ENCODE measurements around the gene IGSF21. TPM values are rescaled to one million over a fixed set of nuclear protein-coding genes. Genes with fewer than 3 reads are reported as not detected.

The IGSF21 gene
- total and polyA plus RNA-seq, 5 donors from 2014 or later, result not detected

- Mint-ChIP-seq H3K27ac (no peak overlapping the region), H3K27me3 (no peaks in the 10 kb centered on the region)
- no peak overlapping the region for H3K27ac ChIP-seq (ENCODE audit: insufficient read depth, low read length, poor library complexity, severe bottlenecking)
Measured at GRCh38 chr1:18319099-18319498, 211.5 kb downstream of the IGSF21 start.

GRCh38 chr1:18320051-18320450 is 212.5 kb downstream of the IGSF21 start:
- H3K9me3 Mint-ChIP-seq, result peaks cover 0 to 1% (median 0%) of the 10 kb centered on the region in 7 donors
- no peaks in the 10 kb centered on the region for H3K4me1 Mint-ChIP-seq
- Histone ChIP-seq H3K27ac (ENCODE audit: insufficient read depth, low read length, poor library complexity, severe bottlenecking) (no peak overlapping the region), H3K36me3 (ENCODE audit: control insufficient read depth, insufficient read depth, low read length) (no peaks in the 10 kb centered on the region), H3K9me3 (ENCODE audit: control insufficient read depth in 2 of 2, low read length in 2 of 2) (no peaks in the 10 kb centered on the region), H3K4me1 (ENCODE audit: control insufficient read depth, insufficient read depth, low read length, poor library complexity, severe bottlenecking) (no peaks in the 10 kb centered on the region), H3K4me3 (ENCODE audit: low read depth, low read length) (no peak overlapping the region), H3K27me3 (ENCODE audit: control insufficient read depth, insufficient read depth, low read length) (no peaks in the 10 kb centered on the region)
- DNase-seq (no peak), ATAC-seq (ENCODE audit: low read depth in 2 of 2) (no peak)
- no peaks in the 10 kb centered on the region for H3K36me3 Mint-ChIP-seq
- H3K27me3 Mint-ChIP-seq, result no peaks in the 10 kb centered on the region
- no peak overlapping the region for H3K4me3 Mint-ChIP-seq
- no peak overlapping the region for H3K27ac Mint-ChIP-seq

More at GRCh38 chr1:18319099-18319498, 211.5 kb downstream of the IGSF21 start:
- Mint-ChIP-seq H3K4me3 (no peak overlapping the region), H3K36me3 (no peaks in the 10 kb centered on the region), H3K9me3 (peaks cover 0 to 2% (median 0%) of the 10 kb centered on the region in 7 donors), H3K4me1 (no peaks in the 10 kb centered on the region)
- Histone ChIP-seq H3K4me1 (ENCODE audit: control insufficient read depth, insufficient read depth, low read length, poor library complexity, severe bottlenecking) (no peaks in the 10 kb centered on the region), H3K9me3 (ENCODE audit: control insufficient read depth in 2 of 2, low read length in 2 of 2) (no peaks in the 10 kb centered on the region), H3K27me3 (ENCODE audit: control insufficient read depth, insufficient read depth, low read length) (no peaks in the 10 kb centered on the region), H3K4me3 (ENCODE audit: low read depth, low read length) (no peak overlapping the region), H3K36me3 (ENCODE audit: control insufficient read depth, insufficient read depth, low read length) (no peaks in the 10 kb centered on the region)
- ATAC-seq (ENCODE audit: low read depth in 2 of 2) (no peak), DNase-seq (no peak)

- H3K4me1 ChIP-seq (ENCODE audit: control insufficient read depth, insufficient read depth, low read length, poor library complexity, severe bottlenecking), result no peaks in the 10 kb centered on the region
- no peak overlapping the region for H3K27ac ChIP-seq (ENCODE audit: insufficient read depth, low read length, poor library complexity, severe bottlenecking)
- H3K9me3 ChIP-seq (ENCODE audit: control insufficient read depth in 2 of 2, low read length in 2 of 2), result no peaks in the 10 kb centered on the region
- no peak overlapping the region for H3K27ac Mint-ChIP-seq
- DNase-seq (no peak), ATAC-seq (ENCODE audit: low read depth in 2 of 2) (no peak)
- no peak overlapping the region for H3K4me3 Mint-ChIP-seq
- H3K36me3 Mint-ChIP-seq, result no peaks in the 10 kb centered on the region
- H3K9me3 Mint-ChIP-seq, result no peaks in the 10 kb centered on the region
- no peaks in the 10 kb centered on the region for H3K36me3 ChIP-seq (ENCODE audit: control insufficient read depth, insufficient read depth, low read length)
- H3K4me1 Mint-ChIP-seq, result no peaks in the 10 kb centered on the region
- H3K4me3 ChIP-seq (ENCODE audit: low read depth, low read length), result no peak overlapping the region
- H3K27me3 Mint-ChIP-seq, result no peaks in the 10 kb centered on the region
- H3K27me3 ChIP-seq (ENCODE audit: control insufficient read depth, insufficient read depth, low read length), result no peaks in the 10 kb centered on the region
Measured at GRCh38 chr1:18322368-18323032, 214.9 kb downstream of the IGSF21 start.

- Mint-ChIP-seq H3K27ac (no peak overlapping the region), H3K4me1 (no peaks in the 10 kb centered on the region), H3K9me3 (no peaks in the 10 kb centered on the region), H3K4me3 (no peak overlapping the region), H3K36me3 (no peaks in the 10 kb centered on the region), H3K27me3 (no peaks in the 10 kb centered on the region)
- Histone ChIP-seq H3K27ac (ENCODE audit: insufficient read depth, low read length, poor library complexity, severe bottlenecking) (no peak overlapping the region), H3K9me3 (ENCODE audit: control insufficient read depth in 2 of 2, low read length in 2 of 2) (no peaks in the 10 kb centered on the region), H3K27me3 (ENCODE audit: control insufficient read depth, insufficient read depth, low read length) (no peaks in the 10 kb centered on the region), H3K4me3 (ENCODE audit: low read depth, low read length) (no peak overlapping the region), H3K4me1 (ENCODE audit: control insufficient read depth, insufficient read depth, low read length, poor library complexity, severe bottlenecking) (no peaks in the 10 kb centered on the region), H3K36me3 (ENCODE audit: control insufficient read depth, insufficient read depth, low read length) (no peaks in the 10 kb centered on the region)
- DNase-seq (no peak), ATAC-seq (ENCODE audit: low read depth in 2 of 2) (no peak)
Measured at GRCh38 chr1:18323259-18323658, 215.7 kb downstream of the IGSF21 start.

- no peaks in the 10 kb centered on the region for H3K36me3 ChIP-seq (ENCODE audit: control insufficient read depth, insufficient read depth, low read length)
- H3K4me3 ChIP-seq (ENCODE audit: low read depth, low read length), result no peak overlapping the region
- Mint-ChIP-seq H3K36me3 (no peaks in the 10 kb centered on the region), H3K9me3 (no peaks in the 10 kb centered on the region), H3K4me3 (no peak overlapping the region), H3K4me1 (no peaks in the 10 kb centered on the region), H3K27ac (no peak overlapping the region), H3K27me3 (no peaks in the 10 kb centered on the region)
- no peaks in the 10 kb centered on the region for H3K27me3 ChIP-seq (ENCODE audit: control insufficient read depth, insufficient read depth, low read length)
- ATAC-seq (ENCODE audit: low read depth in 2 of 2), result no peak
- DNase-seq, result no peak
- H3K4me1 ChIP-seq (ENCODE audit: control insufficient read depth, insufficient read depth, low read length, poor library complexity, severe bottlenecking), result no peaks in the 10 kb centered on the region
- no peak overlapping the region for H3K27ac ChIP-seq (ENCODE audit: insufficient read depth, low read length, poor library complexity, severe bottlenecking)
- H3K9me3 ChIP-seq (ENCODE audit: control insufficient read depth in 2 of 2, low read length in 2 of 2), result no peaks in the 10 kb centered on the region
Measured at GRCh38 chr1:18324246-18324645, 216.6 kb downstream of the IGSF21 start.

GRCh38 chr1:18325136-18325535 is 217.5 kb downstream of the IGSF21 start:
- no peaks in the 10 kb centered on the region for H3K9me3 Mint-ChIP-seq

GRCh38 chr1:18326211-18326897 is 218.8 kb downstream of the IGSF21 start:
- no peaks in the 10 kb centered on the region for H3K9me3 ChIP-seq (ENCODE audit: control insufficient read depth in 2 of 2, low read length in 2 of 2)
- H3K36me3 ChIP-seq (ENCODE audit: control insufficient read depth, insufficient read depth, low read length), result no peaks in the 10 kb centered on the region
- no peak overlapping the region for H3K27ac ChIP-seq (ENCODE audit: insufficient read depth, low read length, poor library complexity, severe bottlenecking)
- Mint-ChIP-seq H3K9me3 (no peaks in the 10 kb centered on the region), H3K4me1 (no peaks in the 10 kb centered on the region), H3K36me3 (no peaks in the 10 kb centered on the region), H3K27ac (no peak overlapping the region), H3K4me3 (no peak overlapping the region), H3K27me3 (no peaks in the 10 kb centered on the region)
- no peak overlapping the region for H3K4me3 ChIP-seq (ENCODE audit: low read depth, low read length)
- no peaks in the 10 kb centered on the region for H3K4me1 ChIP-seq (ENCODE audit: control insufficient read depth, insufficient read depth, low read length, poor library complexity, severe bottlenecking)
- H3K27me3 ChIP-seq (ENCODE audit: control insufficient read depth, insufficient read depth, low read length), result no peaks in the 10 kb centered on the region
- DNase-seq, result no peak
- ATAC-seq (ENCODE audit: low read depth in 2 of 2), result no peak

More at GRCh38 chr1:18325136-18325535, 217.5 kb downstream of the IGSF21 start:
- Mint-ChIP-seq H3K27me3 (no peaks in the 10 kb centered on the region), H3K36me3 (no peaks in the 10 kb centered on the region), H3K4me3 (no peak overlapping the region), H3K4me1 (no peaks in the 10 kb centered on the region), H3K27ac (no peak overlapping the region)
- no peak overlapping the region for H3K27ac ChIP-seq (ENCODE audit: insufficient read depth, low read length, poor library complexity, severe bottlenecking)
- no peak overlapping the region for H3K4me3 ChIP-seq (ENCODE audit: low read depth, low read length)
- no peak for ATAC-seq (ENCODE audit: low read depth in 2 of 2)
- H3K9me3 ChIP-seq (ENCODE audit: control insufficient read depth in 2 of 2, low read length in 2 of 2), result no peaks in the 10 kb centered on the region
- no peak for DNase-seq
- no peaks in the 10 kb centered on the region for H3K36me3 ChIP-seq (ENCODE audit: control insufficient read depth, insufficient read depth, low read length)
- no peaks in the 10 kb centered on the region for H3K4me1 ChIP-seq (ENCODE audit: control insufficient read depth, insufficient read depth, low read length, poor library complexity, severe bottlenecking)
- H3K27me3 ChIP-seq (ENCODE audit: control insufficient read depth, insufficient read depth, low read length), result no peaks in the 10 kb centered on the region

- ATAC-seq (ENCODE audit: low read depth in 2 of 2), result no peak
- H3K9me3 ChIP-seq (ENCODE audit: control insufficient read depth in 2 of 2, low read length in 2 of 2), result no peaks in the 10 kb centered on the region
- Mint-ChIP-seq H3K9me3 (no peaks in the 10 kb centered on the region), H3K4me3 (no peak overlapping the region), H3K27ac (no peak overlapping the region), H3K27me3 (no peaks in the 10 kb centered on the region), H3K36me3 (no peaks in the 10 kb centered on the region), H3K4me1 (no peaks in the 10 kb centered on the region)
- DNase-seq, result no peak
- no peaks in the 10 kb centered on the region for H3K27me3 ChIP-seq (ENCODE audit: control insufficient read depth, insufficient read depth, low read length)
- no peaks in the 10 kb centered on the region for H3K4me1 ChIP-seq (ENCODE audit: control insufficient read depth, insufficient read depth, low read length, poor library complexity, severe bottlenecking)
- H3K4me3 ChIP-seq (ENCODE audit: low read depth, low read length), result no peak overlapping the region
- no peaks in the 10 kb centered on the region for H3K36me3 ChIP-seq (ENCODE audit: control insufficient read depth, insufficient read depth, low read length)
- no peak overlapping the region for H3K27ac ChIP-seq (ENCODE audit: insufficient read depth, low read length, poor library complexity, severe bottlenecking)
Measured at GRCh38 chr1:18327650-18328049, 220.1 kb downstream of the IGSF21 start.
